HEK293 (cell line): ENCODE results near the gene ADRA2B.

Experiments used
- CTCF ChIA-PET: fragments of 350-600 bp; formaldehyde crosslinking; extraction: SDS; loops from one replicate; lab custom pipeline; 2021; ENCODE audit warnings: antibody characterized with exemption; lab: Yijun Ruan, JAX
- POLR2A ChIA-PET: fragments of 300-600 bp; formaldehyde crosslinking; extraction: SDS; loops from one replicate; lab custom pipeline; 2020; ENCODE audit warnings: antibody characterized with exemption, inconsistent platforms; lab: Yijun Ruan, JAX
- H3K27ac ChIP-seq: fragments of 200-500 bp; sonication (Bioruptor generic); 2 replicates; pipeline ENCODE4 v1.5.1; 2014; ENCODE audit warnings: low read depth, low read length, control low read depth, inconsistent platforms; ENCODE audit errors: extremely low read depth
- H3K36me3 ChIP-seq, 2 experiments: fragments of 200-500 bp in 1 of 2; sonication (Bioruptor generic) in 1 of 2; 1 replicate in 1 of 2; 2 replicates in 1 of 2; pipeline ENCODE4 v1.5.1; 2014 to 2017; ENCODE audit warnings: inconsistent platforms in 2 of 2, low read length in 2 of 2; ENCODE audit not compliant: control insufficient read depth in 2 of 2, insufficient read depth in 1 of 2
- H3K4me1 ChIP-seq: fragments of 200-500 bp; sonication (Bioruptor generic); 2 replicates; pipeline ENCODE4 v1.5.1; 2014; ENCODE audit warnings: mild to moderate bottlenecking, low read length, inconsistent platforms; ENCODE audit not compliant: control insufficient read depth, insufficient read depth
- H3K4me3 ChIP-seq: 2 replicates; pipeline ENCODE4 v1.5.1; 2011; ENCODE audit warnings: low read depth, mild to moderate bottlenecking, control low read depth, low read length, moderate library complexity
- H3K9me3 ChIP-seq: fragments of 200-500 bp; sonication (Bioruptor generic); 2 replicates; pipeline ENCODE4 v1.5.1; 2014; ENCODE audit warnings: low read depth, low read length, inconsistent platforms; ENCODE audit not compliant: control insufficient read depth, insufficient read depth
- KLF9 ChIP-seq: fragments of 450-650 bp; formaldehyde crosslinking; IDR thresholded peaks from 2 replicates; pipeline ENCODE4 v1.5.1; 2016; ENCODE audit warnings: missing biosample characterization, missing genetic modification characterization, low read depth
- PATZ1 ChIP-seq: fragments of 450-650 bp; formaldehyde crosslinking; IDR thresholded peaks from 2 replicates; pipeline ENCODE4 v1.5.1; 2016; ENCODE audit warnings: missing biosample characterization, missing genetic modification characterization
- RBAK ChIP-seq: fragments of 450-650 bp; formaldehyde crosslinking; IDR thresholded peaks from 2 replicates; pipeline ENCODE4 v1.5.1; 2016; ENCODE audit warnings: missing biosample characterization, missing genetic modification characterization
- SP3 ChIP-seq: fragments of 450-650 bp; formaldehyde crosslinking; IDR thresholded peaks from 2 replicates; pipeline ENCODE4 v1.5.1; 2016; ENCODE audit warnings: missing biosample characterization, missing genetic modification characterization
- SP7 ChIP-seq: fragments of 450-650 bp; formaldehyde crosslinking; IDR thresholded peaks from 2 replicates; pipeline ENCODE4 v1.5.1; 2016; ENCODE audit warnings: missing biosample characterization, missing genetic modification characterization
- TCF7L2 ChIP-seq: IDR thresholded peaks from 2 replicates; pipeline ENCODE4 v1.6.1; 2011; ENCODE audit warnings: low read depth, mild to moderate bottlenecking, inconsistent platforms, low read length, moderate library complexity, borderline replicate concordance
- ZNF140 ChIP-seq: fragments of 450-650 bp; formaldehyde crosslinking; IDR thresholded peaks from 2 replicates; pipeline ENCODE4 v1.5.1; 2016; ENCODE audit warnings: missing biosample characterization, missing genetic modification characterization
- ZNF146 ChIP-seq: fragments of 450-650 bp; formaldehyde crosslinking; IDR thresholded peaks from 2 replicates; pipeline ENCODE4 v1.5.1; 2016; ENCODE audit warnings: missing biosample characterization, missing genetic modification characterization
- ZNF169 ChIP-seq: fragments of 450-650 bp; formaldehyde crosslinking; IDR thresholded peaks from 2 replicates; pipeline ENCODE4 v1.5.1; 2016; ENCODE audit warnings: missing biosample characterization, missing genetic modification characterization
- ZNF174 ChIP-seq: fragments of 450-650 bp; formaldehyde crosslinking; IDR thresholded peaks from 2 replicates; pipeline ENCODE4 v1.5.0; 2017; ENCODE audit warnings: missing biosample characterization, mild to moderate bottlenecking, missing genetic modification characterization
- ZNF184 ChIP-seq: fragments of 450-650 bp; IDR thresholded peaks from 2 replicates; pipeline ENCODE4 v1.5.1; 2018; ENCODE audit warnings: missing biosample characterization, mild to moderate bottlenecking, missing genetic modification characterization
- ZNF302 ChIP-seq: fragments of 450-650 bp; formaldehyde crosslinking; IDR thresholded peaks from 2 replicates; pipeline ENCODE4 v1.5.1; 2016; ENCODE audit warnings: missing biosample characterization, missing genetic modification characterization, low read depth
- ZNF324 ChIP-seq: fragments of 450-650 bp; formaldehyde crosslinking; IDR thresholded peaks from 2 replicates; pipeline ENCODE4 v1.5.1; 2016; ENCODE audit warnings: missing biosample characterization, missing genetic modification characterization
- ZNF621 ChIP-seq: fragments of 450-650 bp; formaldehyde crosslinking; IDR thresholded peaks from 2 replicates; pipeline ENCODE4 v1.5.1; 2017; ENCODE audit warnings: missing biosample characterization, missing genetic modification characterization
- ZNF624 ChIP-seq: fragments of 450-650 bp; formaldehyde crosslinking; IDR thresholded peaks from 2 replicates; pipeline ENCODE4 v1.5.1; 2017; ENCODE audit warnings: missing biosample characterization, missing genetic modification characterization
- ZNF677 ChIP-seq: fragments of 450-650 bp; IDR thresholded peaks from 2 replicates; pipeline ENCODE4 v1.5.0; 2018; ENCODE audit warnings: missing biosample characterization, mild to moderate bottlenecking, missing genetic modification characterization, moderate library complexity
- ZNF785 ChIP-seq: fragments of 450-650 bp; formaldehyde crosslinking; IDR thresholded peaks from 2 replicates; pipeline ENCODE4 v1.5.1; 2016; ENCODE audit warnings: missing biosample characterization, missing genetic modification characterization
- ZNF837 ChIP-seq: fragments of 450-650 bp; formaldehyde crosslinking; IDR thresholded peaks from 2 replicates; pipeline ENCODE4 v1.5.1; 2016; ENCODE audit warnings: missing biosample characterization, missing genetic modification characterization
- TF ChIP-seq, protein P1 (sequence below): fragments of 450-650 bp; formaldehyde crosslinking; IDR thresholded peaks from 2 replicates; pipeline ENCODE4 v1.5.1; 2016; ENCODE audit warnings: missing biosample characterization, missing genetic modification characterization, low read depth
- TF ChIP-seq, protein P2 (sequence below): fragments of 450-650 bp; formaldehyde crosslinking; IDR thresholded peaks from 2 replicates; pipeline ENCODE4 v1.5.1; 2016; ENCODE audit warnings: missing biosample characterization, missing genetic modification characterization
- TF ChIP-seq, protein P3 (sequence below): fragments of 450-650 bp; IDR thresholded peaks from 2 replicates; pipeline ENCODE4 v1.5.1; 2018; ENCODE audit warnings: missing biosample characterization, mild to moderate bottlenecking, missing genetic modification characterization

ADRA2B gene

DNA sequence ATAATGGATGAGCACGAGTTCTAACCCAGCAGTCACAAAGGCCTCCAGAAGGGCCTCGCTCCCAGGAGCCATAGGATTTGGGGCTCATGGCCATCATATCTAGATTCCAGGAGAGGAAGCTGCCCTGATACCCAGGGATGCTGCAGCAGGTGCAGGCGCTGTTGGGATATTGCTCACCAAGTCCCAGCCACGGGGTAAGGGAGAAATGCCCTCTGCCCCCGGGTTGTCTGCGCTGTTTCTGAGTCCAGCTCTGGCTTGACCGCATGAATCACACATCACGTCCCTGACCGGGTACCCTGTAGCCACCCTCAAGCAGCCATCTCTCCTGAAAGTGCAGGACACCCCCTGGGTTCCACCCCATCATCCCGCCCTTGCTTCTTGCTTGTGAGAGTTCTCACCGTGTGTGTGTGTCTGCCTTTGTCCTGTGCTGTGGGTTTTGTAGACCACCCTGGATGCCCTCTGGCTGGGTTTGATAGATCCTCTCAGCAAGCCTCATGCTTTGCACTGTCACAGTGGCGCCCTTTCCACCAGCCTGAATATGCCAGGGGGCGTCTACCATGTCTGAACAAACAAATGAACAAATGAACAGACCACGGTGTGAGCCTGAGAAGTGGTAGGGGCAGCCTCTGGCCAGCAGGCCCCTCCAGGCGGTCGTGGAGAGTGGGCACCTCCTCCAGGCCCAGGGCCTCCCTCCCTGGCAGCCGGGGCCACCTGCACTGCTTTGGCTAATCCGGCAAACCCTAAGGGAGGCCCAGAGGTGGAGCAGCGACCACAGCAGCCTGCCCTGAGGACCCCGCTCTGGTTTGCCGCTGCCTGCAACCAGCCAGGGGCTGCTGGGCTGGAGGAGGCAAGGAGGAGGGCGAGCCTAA, 32.1 kb downstream of the ADRA2B start (continued):
- no peak for TF ChIP-seq ZNF174
- TF ChIP-seq ZNF302 (tag by site-specific recombination) = no peak
- TF ChIP-seq, protein P1, sequence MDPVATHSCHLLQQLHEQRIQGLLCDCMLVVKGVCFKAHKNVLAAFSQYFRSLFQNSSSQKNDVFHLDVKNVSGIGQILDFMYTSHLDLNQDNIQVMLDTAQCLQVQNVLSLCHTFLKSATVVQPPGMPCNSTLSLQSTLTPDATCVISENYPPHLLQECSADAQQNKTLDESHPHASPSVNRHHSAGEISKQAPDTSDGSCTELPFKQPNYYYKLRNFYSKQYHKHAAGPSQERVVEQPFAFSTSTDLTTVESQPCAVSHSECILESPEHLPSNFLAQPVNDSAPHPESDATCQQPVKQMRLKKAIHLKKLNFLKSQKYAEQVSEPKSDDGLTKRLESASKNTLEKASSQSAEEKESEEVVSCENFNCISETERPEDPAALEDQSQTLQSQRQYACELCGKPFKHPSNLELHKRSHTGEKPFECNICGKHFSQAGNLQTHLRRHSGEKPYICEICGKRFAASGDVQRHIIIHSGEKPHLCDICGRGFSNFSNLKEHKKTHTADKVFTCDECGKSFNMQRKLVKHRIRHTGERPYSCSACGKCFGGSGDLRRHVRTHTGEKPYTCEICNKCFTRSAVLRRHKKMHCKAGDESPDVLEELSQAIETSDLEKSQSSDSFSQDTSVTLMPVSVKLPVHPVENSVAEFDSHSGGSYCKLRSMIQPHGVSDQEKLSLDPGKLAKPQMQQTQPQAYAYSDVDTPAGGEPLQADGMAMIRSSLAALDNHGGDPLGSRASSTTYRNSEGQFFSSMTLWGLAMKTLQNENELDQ (tag by site-specific recombination) = no peak
- TF ChIP-seq ZNF184 (tag by site-specific recombination) = no peak

GRCh38 chr2:96083064-96083939, 33.1 kb downstream of the ADRA2B start:
- H3K4me3 ChIP-seq = no peak overlapping the region
- ChIA-PET POLR2A (no interaction called here), CTCF (interaction anchor here (0.6 kb wide), 1 partner anchor 409 kb away, joined by 3 read pairs; no protein-coding TSS in a partner anchor)
- no peak overlapping the region for H3K27ac ChIP-seq
- no peaks in the 10 kb centered on the region for H3K9me3 ChIP-seq
- no peak for TF ChIP-seq ZNF785 (tag by site-specific recombination)
- TF ChIP-seq SP3 (tag by site-specific recombination) = no peak
- no peak for TF ChIP-seq TCF7L2
- TF ChIP-seq ZNF146 (tag by site-specific recombination) = no peak
- no peak for TF ChIP-seq SP7 (tag by site-specific recombination)
- TF ChIP-seq RBAK (tag by site-specific recombination) = no peak
- TF ChIP-seq ZNF169 (tag by site-specific recombination) = no peak
- no peak for TF ChIP-seq ZNF624
- TF ChIP-seq ZNF621 (tag by site-specific recombination) = no peak
- no peak for TF ChIP-seq ZNF324 (tag by site-specific recombination)
- TF ChIP-seq KLF9 (tag by site-specific recombination) = no peak
- TF ChIP-seq, protein P2, sequence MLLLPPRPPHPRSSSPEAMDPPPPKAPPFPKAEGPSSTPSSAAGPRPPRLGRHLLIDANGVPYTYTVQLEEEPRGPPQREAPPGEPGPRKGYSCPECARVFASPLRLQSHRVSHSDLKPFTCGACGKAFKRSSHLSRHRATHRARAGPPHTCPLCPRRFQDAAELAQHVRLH (tag by site-specific recombination) = no peak
- TF ChIP-seq, protein P3, sequence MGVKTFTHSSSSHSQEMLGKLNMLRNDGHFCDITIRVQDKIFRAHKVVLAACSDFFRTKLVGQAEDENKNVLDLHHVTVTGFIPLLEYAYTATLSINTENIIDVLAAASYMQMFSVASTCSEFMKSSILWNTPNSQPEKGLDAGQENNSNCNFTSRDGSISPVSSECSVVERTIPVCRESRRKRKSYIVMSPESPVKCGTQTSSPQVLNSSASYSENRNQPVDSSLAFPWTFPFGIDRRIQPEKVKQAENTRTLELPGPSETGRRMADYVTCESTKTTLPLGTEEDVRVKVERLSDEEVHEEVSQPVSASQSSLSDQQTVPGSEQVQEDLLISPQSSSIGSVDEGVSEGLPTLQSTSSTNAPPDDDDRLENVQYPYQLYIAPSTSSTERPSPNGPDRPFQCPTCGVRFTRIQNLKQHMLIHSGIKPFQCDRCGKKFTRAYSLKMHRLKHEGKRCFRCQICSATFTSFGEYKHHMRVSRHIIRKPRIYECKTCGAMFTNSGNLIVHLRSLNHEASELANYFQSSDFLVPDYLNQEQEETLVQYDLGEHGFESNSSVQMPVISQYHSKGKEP (tag by site-specific recombination) = no peak
- no peak for TF ChIP-seq PATZ1 (tag by site-specific recombination)
- TF ChIP-seq ZNF677 = no peak
- TF ChIP-seq ZNF140 = no peak
- no peak for TF ChIP-seq ZNF837 (tag by site-specific recombination)
- H3K4me1 ChIP-seq = no peaks in the 10 kb centered on the region
- H3K36me3 ChIP-seq = no peaks in the 10 kb centered on the region
